T-cell (primary cell): ENCODE results near the gene WARS2. TPM values are rescaled to one million over a fixed set of nuclear protein-coding genes. Genes with fewer than 3 reads are reported as not detected.

Experiments used
- ATAC-seq, 4 experiments: fragments of 200-7000 bp in 3 of 4; fragments of 150-1000 bp in 1 of 4; cut with Tn5 transposase; replicated peaks in 1 of 4; 1 replicate in 3 of 4; 2 replicates in 1 of 4; pipeline ENCODE4 v1.10.0; 2021; ENCODE audit warnings: moderate library complexity in 3 of 4, mild to moderate bottlenecking in 2 of 4, moderate number of reproducible peaks in 1 of 4
- CTCF ChIA-PET, 2 donors: fragments of 300-600 bp; sonication (Branson Sonifier 250); formaldehyde crosslinking; loops; one replicate each; lab custom pipeline; 2022; ENCODE audit warnings: antibody characterized with exemption in 2 of 2; lab: Charles Lee
- POLR2A ChIA-PET, 2 donors: fragments of 300-600 bp; sonication (Branson Sonifier 250); formaldehyde crosslinking; loops; one replicate each; lab custom pipeline; 2022; ENCODE audit warnings: antibody characterized with exemption in 2 of 2; lab: Charles Lee
- DNase-seq, 35 experiments: peaks; one replicate each; pipeline versions ENCODE4 v3.0.0 to v3.0.0-alpha.2; 2013 to 2023
- H3K27ac ChIP-seq: one replicate; pipeline ENCODE4 v1.5.1; 2013; ENCODE audit warnings: low read length
- H3K27me3 ChIP-seq, 2 experiments: replicated peaks in 1 of 2; 1 replicate in 1 of 2; 2 replicates in 1 of 2; pipeline versions ENCODE4 v1.6.1 to v1.7.0; 2013; ENCODE audit warnings: low read length in 1 of 2, mixed read lengths in 1 of 2; ENCODE audit not compliant: control insufficient read depth in 2 of 2, insufficient read depth in 2 of 2; ENCODE audit errors: extremely low read depth in 1 of 2
- H3K36me3 ChIP-seq, 2 donors: 1 replicate in 1 of 2; 2 replicates in 1 of 2; pipeline versions ENCODE4 v1.6.1 to v1.7.0; 2013; ENCODE audit warnings: low read length in 1 of 2; ENCODE audit not compliant: control insufficient read depth in 2 of 2, insufficient read depth in 1 of 2; ENCODE audit errors: extremely low read depth in 1 of 2
- H3K4me1 ChIP-seq, 2 experiments: 1 replicate in 1 of 2; 2 replicates in 1 of 2; pipeline versions ENCODE4 v1.6.1 to v1.7.0; 2013; ENCODE audit warnings: low read length in 2 of 2, mixed read lengths in 1 of 2; ENCODE audit not compliant: insufficient read depth in 2 of 2, control insufficient read depth in 1 of 2; ENCODE audit errors: extremely low read depth in 1 of 2
- H3K4me3 ChIP-seq, 2 donors: 1 replicate in 1 of 2; 2 replicates in 1 of 2; pipeline versions ENCODE4 v1.5.1 to v1.7.0; 2013; ENCODE audit warnings: mild to moderate bottlenecking in 2 of 2, low read length in 1 of 2, moderate library complexity in 1 of 2; ENCODE audit not compliant: control insufficient read depth in 1 of 2; ENCODE audit errors: extremely low read depth in 1 of 2
- H3K9me3 ChIP-seq: 2 replicates; pipeline ENCODE4 v1.7.0; 2013
- H3K27ac Mint-ChIP-seq, 2 donors: one replicate each; pipeline ENCODE4 v1.8.0; 2020 to 2021; ENCODE audit warnings: mild to moderate bottlenecking in 2 of 2, mixed read lengths in 2 of 2
- H3K27me3 Mint-ChIP-seq, 2 donors: one replicate each; pipeline ENCODE4 v1.8.0; 2021 to 2022; ENCODE audit warnings: mixed read lengths in 2 of 2
- H3K36me3 Mint-ChIP-seq: one replicate; pipeline ENCODE4 v1.8.0; 2021; ENCODE audit warnings: mixed read lengths
- H3K4me1 Mint-ChIP-seq, 3 donors: one replicate each; pipeline ENCODE4 v1.8.0; 2020 to 2022; ENCODE audit warnings: mixed read lengths in 3 of 3, mild to moderate bottlenecking in 1 of 3
- H3K4me3 Mint-ChIP-seq, 3 donors: one replicate each; pipeline ENCODE4 v1.8.0; 2020 to 2022; ENCODE audit warnings: mild to moderate bottlenecking in 3 of 3, mixed read lengths in 3 of 3, moderate library complexity in 3 of 3
- H3K9me3 Mint-ChIP-seq, 3 donors: one replicate each; pipeline ENCODE4 v1.8.0; 2020 to 2022; ENCODE audit warnings: mixed read lengths in 3 of 3
- WGBS: methylation state at CpG from one replicate; pipeline ENCODE4 v1.1.5; 2013; ENCODE audit warnings: missing lambda C conversion rate; ENCODE audit not compliant: insufficient coverage; 5-methylcytosine and 5-hydroxymethylcytosine counted together
- total RNA-seq, 35 experiments: library from RNA in 6 of 35; stranded (reverse) in 6 of 35; fragments of 120-200 nt in 1 of 35; gene quantifications; one replicate each; pipeline versions ENCODE4 v1.2.1 to v1.2.4 and lab custom pipeline; 2013 to 2026

The WARS2 gene
- total RNA-seq, 5 donors from 2014 or later (not counting 1 experiment from before 2014, with no cell fraction given): 6.6 to 32.4 (median 8.5) TPM

DNA sequence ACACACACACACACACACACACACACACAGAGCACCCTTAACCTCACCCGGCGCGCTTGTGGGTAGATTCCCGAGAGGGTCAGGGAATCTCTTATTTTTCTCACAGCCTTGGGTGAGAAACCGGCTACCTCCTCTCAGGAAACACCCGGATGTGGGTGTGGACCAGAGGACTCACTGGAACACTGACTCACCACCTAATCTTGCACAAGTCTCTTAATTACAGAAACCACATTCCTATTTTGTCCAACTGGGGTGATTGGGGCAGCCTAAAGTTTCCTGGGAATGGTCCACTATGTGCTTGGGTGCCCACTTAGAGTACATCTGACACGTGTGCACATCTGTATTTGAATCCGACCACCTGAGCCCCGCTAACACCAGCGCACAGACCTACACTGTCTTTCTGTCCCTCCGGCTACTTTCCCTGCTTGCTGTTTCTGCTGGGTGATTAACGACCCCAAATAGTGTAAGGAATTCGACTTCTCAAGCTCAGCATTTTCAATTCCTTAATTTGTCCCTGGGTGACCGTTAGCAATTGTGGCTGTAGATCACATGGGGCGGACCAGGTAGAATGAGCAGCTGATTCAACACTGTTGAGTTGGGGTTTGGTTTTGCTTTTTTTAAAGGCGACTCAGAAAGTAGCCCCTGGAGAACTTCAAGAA is 138.3 kb downstream of the WARS2 start:
- ChIA-PET CTCF (no interaction called here), POLR2A (no interaction called here)
- 16% methylated on average over 10 of the region's 16 CpGs for WGBS
- Mint-ChIP-seq H3K27ac (peak overlapping the region in 1 of 2 donors; percentile 8), H3K27me3 (peaks cover 77 to 84% of the 10 kb centered on the region in 2 donors), H3K4me3 (peak overlapping the region in 1 of 3 donors; percentile 13), H3K36me3 (peaks cover 7% of the 10 kb centered on the region), H3K9me3 (peaks cover 0 to 8% (median 4%) of the 10 kb centered on the region in 3 donors), H3K4me1 (peaks cover 10 to 17% (median 10%) of the 10 kb centered on the region in 3 donors)
- Histone ChIP-seq H3K27ac (no peak overlapping the region), H3K36me3 (no peaks in the 10 kb centered on the region), H3K4me3 (no peak overlapping the region), H3K4me1 (peaks cover 0 to 9% of the 10 kb centered on the region in 2 experiments), H3K27me3 (peaks cover 32 to 87% of the 10 kb centered on the region in 2 experiments), H3K9me3 (no peaks in the 10 kb centered on the region)
- DNase-seq (no peak), ATAC-seq (no peak)

GRCh38 chr1:119001181-119002027 is 139.0 kb downstream of the WARS2 start:
- peaks cover 37 to 85% of the 10 kb centered on the region in 2 experiments for H3K27me3 ChIP-seq
- no peak overlapping the region for H3K4me3 ChIP-seq
- Mint-ChIP-seq H3K36me3 (peaks cover 7% of the 10 kb centered on the region), H3K27ac (no peak overlapping the region), H3K9me3 (peaks cover 0 to 8% (median 4%) of the 10 kb centered on the region in 3 donors), H3K4me1 (peaks cover 10 to 17% (median 10%) of the 10 kb centered on the region in 3 donors), H3K4me3 (no peak overlapping the region), H3K27me3 (peaks cover 80 to 85% of the 10 kb centered on the region in 2 donors)
- ChIA-PET CTCF (no interaction called here), POLR2A (no interaction called here)
- no peaks in the 10 kb centered on the region for H3K36me3 ChIP-seq
- no peaks in the 10 kb centered on the region for H3K9me3 ChIP-seq
- WGBS: 15% methylated on average over 33 of the region's 49 CpGs
- DNase-seq: no peak
- H3K27ac ChIP-seq: no peak overlapping the region
- no peak for ATAC-seq
- H3K4me1 ChIP-seq: peaks cover 0 to 9% of the 10 kb centered on the region in 2 experiments

GRCh38 chr1:119000371-119001180 is 139.9 kb downstream of the WARS2 start:
- peaks cover 10 to 15% (median 10%) of the 10 kb centered on the region in 3 donors for H3K4me1 Mint-ChIP-seq
- DNase-seq: no peak
- peak overlapping the region in 1 of 3 donors; percentile 35 for H3K4me3 Mint-ChIP-seq
- H3K36me3 Mint-ChIP-seq: peaks cover 7% of the 10 kb centered on the region
- Histone ChIP-seq H3K4me3 (peak overlapping the region in 1 of 2 donors; percentile 41), H3K36me3 (no peaks in the 10 kb centered on the region), H3K9me3 (no peaks in the 10 kb centered on the region), H3K27ac (no peak overlapping the region), H3K4me1 (peaks cover 0 to 9% of the 10 kb centered on the region in 2 experiments), H3K27me3 (peaks cover 33 to 80% of the 10 kb centered on the region in 2 experiments)
- peaks cover 77 to 84% of the 10 kb centered on the region in 2 donors for H3K27me3 Mint-ChIP-seq
- 9% methylated on average over 40 of the region's 44 CpGs for WGBS
- ATAC-seq: no peak
- no peak overlapping the region for H3K27ac Mint-ChIP-seq
- CTCF ChIA-PET: no interaction called here
- POLR2A ChIA-PET: no interaction called here
- peaks cover 0 to 5% (median under 1%) of the 10 kb centered on the region in 3 donors for H3K9me3 Mint-ChIP-seq

DNA sequence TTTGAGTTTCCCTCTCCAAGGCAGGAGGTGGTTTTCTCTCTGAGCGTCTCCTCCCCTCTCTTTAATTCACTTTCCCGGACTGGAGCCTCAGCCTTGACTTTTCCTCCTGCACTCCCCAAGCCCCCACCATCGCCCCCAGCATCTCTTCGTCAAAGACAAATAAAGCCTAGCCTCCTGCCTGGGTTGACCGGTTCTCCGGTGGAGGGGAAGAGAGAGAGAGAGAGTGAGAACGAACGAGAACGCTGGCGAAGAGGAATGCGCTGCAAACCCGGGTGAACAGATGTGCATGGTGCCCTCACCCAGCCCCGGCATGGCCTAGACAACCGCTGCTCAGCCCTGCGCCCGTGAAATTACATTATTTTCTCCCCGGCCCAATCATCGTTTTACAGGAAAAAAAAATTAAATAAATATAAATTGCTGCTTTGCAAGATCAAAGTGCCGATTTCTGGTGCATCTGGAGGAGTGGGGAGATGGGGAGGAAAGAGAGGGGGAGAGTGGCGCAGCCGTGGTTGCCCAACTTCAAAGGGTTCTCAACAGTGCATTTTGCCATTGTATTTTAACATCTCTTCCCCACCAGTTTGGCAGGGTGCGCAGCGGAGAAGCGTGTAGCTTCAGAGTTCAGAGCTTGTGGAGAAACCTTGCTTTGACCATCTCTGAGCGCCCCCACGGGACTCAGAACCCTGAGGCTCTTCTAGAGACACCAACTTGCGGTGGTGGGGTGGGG is 140.9 kb downstream of the WARS2 start:
- H3K4me3 ChIP-seq: no peak overlapping the region
- no peak for ATAC-seq
- H3K27me3 Mint-ChIP-seq: peaks cover 77 to 86% of the 10 kb centered on the region in 2 donors
- peaks cover 0 to 4% (median 0%) of the 10 kb centered on the region in 3 donors for H3K9me3 Mint-ChIP-seq
- peaks cover 10 to 15% (median 10%) of the 10 kb centered on the region in 3 donors for H3K4me1 Mint-ChIP-seq
- H3K36me3 ChIP-seq: no peaks in the 10 kb centered on the region
- no peaks in the 10 kb centered on the region for H3K9me3 ChIP-seq
- 17% methylated on average over 10 of the region's 27 CpGs for whole genome bisulfite sequencing
- no peak for DNase-seq
- H3K27me3 ChIP-seq: peaks cover 31 to 86% of the 10 kb centered on the region in 2 experiments
- H3K27ac Mint-ChIP-seq: no peak overlapping the region
- ChIA-PET POLR2A (no interaction called here), CTCF (no interaction called here)
- peaks cover 0 to 9% of the 10 kb centered on the region in 2 experiments for H3K4me1 ChIP-seq
- H3K27ac ChIP-seq: no peak overlapping the region
- peak overlapping the region in 1 of 3 donors; percentile 35 for H3K4me3 Mint-ChIP-seq
- H3K36me3 Mint-ChIP-seq: peaks cover 7% of the 10 kb centered on the region

DNA sequence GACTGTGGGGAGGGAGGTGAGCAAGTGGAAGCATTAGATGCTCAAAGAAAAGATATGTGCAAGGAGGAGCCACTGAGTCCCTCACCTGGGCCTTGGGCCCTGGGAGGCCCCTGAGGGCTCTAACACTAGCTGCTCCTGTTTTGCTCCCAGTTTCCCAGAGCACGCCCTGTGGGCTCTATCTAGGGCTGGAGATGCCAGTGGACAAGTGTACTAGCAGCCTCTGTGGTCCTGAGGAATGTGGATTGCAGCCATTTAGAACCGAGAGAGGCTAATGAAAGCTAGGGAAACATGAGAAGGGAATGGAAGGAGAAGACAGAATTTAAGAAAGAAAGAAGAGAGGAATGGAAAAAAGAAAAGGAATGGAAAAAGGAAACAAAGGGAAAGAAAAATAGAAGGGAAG is 142.3 kb downstream of the WARS2 start:
- ChIA-PET POLR2A (no interaction called here), CTCF (no interaction called here)
- DNase-seq (no peak), ATAC-seq (no peak)
- H3K36me3 Mint-ChIP-seq: peaks cover 7% of the 10 kb centered on the region
- WGBS: 33% methylated on average over 2 of the region's 2 CpGs
- no peaks in the 10 kb centered on the region for H3K36me3 ChIP-seq
- H3K4me3 Mint-ChIP-seq: no peak overlapping the region
- H3K9me3 ChIP-seq: no peaks in the 10 kb centered on the region
- H3K4me1 Mint-ChIP-seq: peaks cover 10 to 15% (median 10%) of the 10 kb centered on the region in 3 donors
- no peak overlapping the region for H3K4me3 ChIP-seq
- peak overlapping the region in 1 of 2 donors; percentile 6 for H3K27ac Mint-ChIP-seq
- peaks cover 76 to 86% of the 10 kb centered on the region in 2 donors for H3K27me3 Mint-ChIP-seq
- H3K4me1 ChIP-seq: peaks cover 0 to 9% of the 10 kb centered on the region in 2 experiments
- peaks cover 0 to 9% (median 0%) of the 10 kb centered on the region in 3 donors for H3K9me3 Mint-ChIP-seq
- no peak overlapping the region for H3K27ac ChIP-seq
- peaks cover 39 to 88% of the 10 kb centered on the region in 2 experiments for H3K27me3 ChIP-seq
